ENCODE results near the gene PAFAH1B1.
"Not testable (repeated sequence)": the region's sequence is repeated elsewhere in the genome, so short reads cannot be mapped to it uniquely, and the experiment has no call there.

Gene PAFAH1B1

GRCh38 chr17:2655546-2655945 is 62.1 kb downstream of the PAFAH1B1 start:
- Histone ChIP-seq H3K4me3 (ENCODE audit: low read depth, low read length) (no peak overlapping the region), H3K9me3 (ENCODE audit: severe bottlenecking) (no peaks in the 10 kb centered on the region), H3K36me3 (peaks cover 40% of the 10 kb centered on the region), H3K27ac (no peak overlapping the region), H3K27me3 (ENCODE audit: insufficient read depth, low read depth, severe bottlenecking) (no peaks in the 10 kb centered on the region)
- TF ChIP-seq CTCF (IDR thresholded peaks at IDR 0.05; ENCODE audit: low read depth, low read length) = no peak
- DNase-seq = no peak

GRCh38 chr17:2656283-2656682 is 62.8 kb downstream of the PAFAH1B1 start:
- H3K9me3 ChIP-seq (ENCODE audit: severe bottlenecking) = no peaks in the 10 kb centered on the region
- H3K4me3 ChIP-seq (ENCODE audit: low read depth, low read length) = no peak overlapping the region
- no peak for TF ChIP-seq CTCF (IDR thresholded peaks at IDR 0.05; ENCODE audit: low read depth, low read length)
- DNase-seq = no peak
- H3K36me3 ChIP-seq = peaks cover 39% of the 10 kb centered on the region
- H3K27me3 ChIP-seq (ENCODE audit: insufficient read depth, low read depth, severe bottlenecking) = no peaks in the 10 kb centered on the region
- H3K27ac ChIP-seq = no peak overlapping the region

GRCh38 chr17:2659337-2659736 is 65.9 kb downstream of the PAFAH1B1 start:
- not testable (repeated sequence) for H3K9me3 ChIP-seq (ENCODE audit: severe bottlenecking); H3K27ac ChIP-seq; H3K27me3 ChIP-seq (ENCODE audit: insufficient read depth, low read depth, severe bottlenecking); H3K4me3 ChIP-seq (ENCODE audit: low read depth, low read length); DNase-seq
- H3K36me3 ChIP-seq = peaks cover 39% of the 10 kb centered on the region

GRCh38 chr17:2660410-2660809 is 67.0 kb downstream of the PAFAH1B1 start:
- H3K4me3 ChIP-seq (ENCODE audit: low read depth, low read length); H3K9me3 ChIP-seq (ENCODE audit: severe bottlenecking); H3K27ac ChIP-seq; H3K27me3 ChIP-seq (ENCODE audit: insufficient read depth, low read depth, severe bottlenecking); DNase-seq: not testable (repeated sequence)
- H3K36me3 ChIP-seq = peaks cover 44% of the 10 kb centered on the region

- no peak for DNase-seq
- H3K27me3 ChIP-seq (ENCODE audit: insufficient read depth, low read depth, severe bottlenecking) = no peaks in the 10 kb centered on the region
- TF ChIP-seq CTCF (IDR thresholded peaks at IDR 0.05; ENCODE audit: low read depth, low read length) = no peak
- peaks cover 94% of the 10 kb centered on the region for H3K36me3 ChIP-seq
- H3K27ac ChIP-seq = no peak overlapping the region
- H3K9me3 ChIP-seq (ENCODE audit: severe bottlenecking) = no peaks in the 10 kb centered on the region
- no peak overlapping the region for H3K4me3 ChIP-seq (ENCODE audit: low read depth, low read length)
Measured at GRCh38 chr17:2672026-2672425, 78.6 kb downstream of the PAFAH1B1 start.

GRCh38 chr17:2679247-2679646 is 85.8 kb downstream of the PAFAH1B1 start:
- H3K27ac ChIP-seq; H3K27me3 ChIP-seq (ENCODE audit: insufficient read depth, low read depth, severe bottlenecking); H3K4me3 ChIP-seq (ENCODE audit: low read depth, low read length); DNase-seq; H3K9me3 ChIP-seq (ENCODE audit: severe bottlenecking): not testable (repeated sequence)
- H3K36me3 ChIP-seq = peaks cover 91% of the 10 kb centered on the region

GRCh38 chr17:2680961-2681360 is 87.5 kb downstream of the PAFAH1B1 start:
- Histone ChIP-seq H3K36me3 (peaks cover 74% of the 10 kb centered on the region), H3K27ac (no peak overlapping the region)
- no peak for DNase-seq

More at GRCh38 chr17:2680961-2681360, 87.5 kb downstream of the PAFAH1B1 start:
- no peaks in the 10 kb centered on the region for H3K27me3 ChIP-seq (ENCODE audit: insufficient read depth, low read depth, severe bottlenecking)
- H3K9me3 ChIP-seq (ENCODE audit: severe bottlenecking) = no peaks in the 10 kb centered on the region
- TF ChIP-seq CTCF (IDR thresholded peaks at IDR 0.05; ENCODE audit: low read depth, low read length) = no peak
- H3K4me3 ChIP-seq (ENCODE audit: low read depth, low read length) = no peak overlapping the region

Measured in WERI-Rb-1 (cell line).